SK-N-SH treated with all-trans-retinoic acid at 6 μM for 48 hours (cell line): ENCODE results near the gene S100A14.

ENCODE experiments used
- ATAC-seq: fragments of 200-7000 bp; cut with Tn5 transposase; 3 replicates; pipeline ENCODE4 v1.9.1; 2020; ENCODE audit warnings: mild to moderate bottlenecking, moderate library complexity
- ARNTL ChIP-seq: fragments of 450-650 bp; formaldehyde crosslinking; IDR thresholded peaks from 2 replicates; pipeline ENCODE4 v1.5.0; 2020; ENCODE audit warnings: low read depth, mild to moderate bottlenecking, moderate library complexity, borderline replicate concordance
- BACH2 ChIP-seq: fragments of 250-450 bp; sonication (Bioruptor Pico); IDR thresholded peaks from 2 replicates; pipeline ENCODE4 v1.9.0; 2021; ENCODE audit warnings: mild to moderate bottlenecking, borderline replicate concordance
- CSDC2 ChIP-seq: fragments of 250-450 bp; sonication (Bioruptor Pico); IDR thresholded peaks from 2 replicates; pipeline ENCODE4 v1.5.0; 2020; ENCODE audit warnings: mild to moderate bottlenecking, moderate library complexity
- ESRRG ChIP-seq: fragments of 250-450 bp; sonication (Bioruptor Pico); IDR thresholded peaks from 2 replicates; pipeline ENCODE4 v1.6.1; 2021; ENCODE audit warnings: mild to moderate bottlenecking
- GLIS3 ChIP-seq: fragments of 250-450 bp; sonication (Bioruptor Pico); IDR thresholded peaks from 2 replicates; pipeline ENCODE4 v1.5.0; 2020; ENCODE audit warnings: mild to moderate bottlenecking, moderate library complexity
- ISL1 ChIP-seq: fragments of 250-450 bp; sonication (Bioruptor Pico); IDR thresholded peaks from 2 replicates; pipeline ENCODE4 v2.1.2; 2022; ENCODE audit warnings: mild to moderate bottlenecking, moderate library complexity
- OSR1 ChIP-seq: fragments of 250-450 bp; sonication (Bioruptor Pico); IDR thresholded peaks from 2 replicates; pipeline ENCODE4 v1.8.0; 2022; ENCODE audit warnings: moderate library complexity, mild to moderate bottlenecking, inconsistent platforms
- PPARA ChIP-seq: fragments of 250-450 bp; sonication (Bioruptor Pico); IDR thresholded peaks from 2 replicates; pipeline ENCODE4 v1.5.0; 2020; ENCODE audit warnings: mild to moderate bottlenecking, borderline replicate concordance
- RARB ChIP-seq: fragments of 250-450 bp; sonication (Bioruptor Pico); IDR thresholded peaks from 2 replicates; pipeline ENCODE4 v1.8.0; 2021; ENCODE audit warnings: mild to moderate bottlenecking, moderate library complexity
- SNAI2 ChIP-seq: fragments of 250-450 bp; sonication (Bioruptor Pico); IDR thresholded peaks from 2 replicates; pipeline ENCODE4 v1.5.0; 2020; ENCODE audit warnings: mild to moderate bottlenecking, moderate library complexity
- TCF4 ChIP-seq: fragments of 250-450 bp; sonication (Bioruptor Pico); IDR thresholded peaks from 2 replicates; pipeline ENCODE4 v1.8.0; 2021; ENCODE audit warnings: mild to moderate bottlenecking, moderate library complexity, borderline replicate concordance
- TOX ChIP-seq: fragments of 250-450 bp; sonication (Bioruptor Pico); IDR thresholded peaks from 2 replicates; pipeline ENCODE4 v1.8.0; 2021; ENCODE audit warnings: mild to moderate bottlenecking, moderate library complexity, borderline replicate concordance
- ZC3H10 ChIP-seq: fragments of 250-450 bp; sonication (Bioruptor Pico); IDR thresholded peaks from 2 replicates; pipeline ENCODE4 v1.5.1; 2021; ENCODE audit warnings: mild to moderate bottlenecking, moderate library complexity
- ZFP3 ChIP-seq: fragments of 250-450 bp; sonication (Bioruptor Pico); IDR thresholded peaks from 2 replicates; pipeline ENCODE4 v1.5.0; 2020; ENCODE audit warnings: mild to moderate bottlenecking, moderate library complexity
- ZFP30 ChIP-seq: fragments of 450-650 bp; formaldehyde crosslinking; IDR thresholded peaks from 2 replicates; pipeline ENCODE4 v1.5.0; 2022; ENCODE audit warnings: mild to moderate bottlenecking, moderate library complexity
- ZNF565 ChIP-seq: fragments of 450-650 bp; formaldehyde crosslinking; conservative IDR thresholded peaks from 2 replicates; pipeline ENCODE4 v1.5.0; 2020; ENCODE audit warnings: low read depth, mild to moderate bottlenecking, moderate library complexity
- ZNF70 ChIP-seq: fragments of 450-650 bp; formaldehyde crosslinking; IDR thresholded peaks from 2 replicates; pipeline ENCODE4 v1.5.0; 2020; ENCODE audit warnings: mild to moderate bottlenecking, moderate library complexity
- ZNF8 ChIP-seq: fragments of 450-650 bp; formaldehyde crosslinking; IDR thresholded peaks from 2 replicates; pipeline ENCODE4 v1.5.0; 2020; ENCODE audit warnings: mild to moderate bottlenecking, moderate library complexity
- TF ChIP-seq, protein P1 (sequence below): fragments of 250-450 bp; sonication (Bioruptor Pico); IDR thresholded peaks from 2 replicates; pipeline ENCODE4 v1.5.1; 2021; ENCODE audit warnings: mild to moderate bottlenecking, moderate library complexity
- TF ChIP-seq, protein P2 (sequence below): fragments of 250-450 bp; sonication (Bioruptor Pico); IDR thresholded peaks from 2 replicates; pipeline ENCODE4 v1.5.1; 2020; ENCODE audit warnings: low read depth, mild to moderate bottlenecking, moderate library complexity
- TF ChIP-seq, protein P3 (sequence below): fragments of 250-450 bp; sonication (Bioruptor Pico); IDR thresholded peaks from 2 replicates; pipeline ENCODE4 v1.8.0; 2021; ENCODE audit warnings: low read depth, mild to moderate bottlenecking, moderate library complexity, borderline replicate concordance

The S100A14 gene

DNA sequence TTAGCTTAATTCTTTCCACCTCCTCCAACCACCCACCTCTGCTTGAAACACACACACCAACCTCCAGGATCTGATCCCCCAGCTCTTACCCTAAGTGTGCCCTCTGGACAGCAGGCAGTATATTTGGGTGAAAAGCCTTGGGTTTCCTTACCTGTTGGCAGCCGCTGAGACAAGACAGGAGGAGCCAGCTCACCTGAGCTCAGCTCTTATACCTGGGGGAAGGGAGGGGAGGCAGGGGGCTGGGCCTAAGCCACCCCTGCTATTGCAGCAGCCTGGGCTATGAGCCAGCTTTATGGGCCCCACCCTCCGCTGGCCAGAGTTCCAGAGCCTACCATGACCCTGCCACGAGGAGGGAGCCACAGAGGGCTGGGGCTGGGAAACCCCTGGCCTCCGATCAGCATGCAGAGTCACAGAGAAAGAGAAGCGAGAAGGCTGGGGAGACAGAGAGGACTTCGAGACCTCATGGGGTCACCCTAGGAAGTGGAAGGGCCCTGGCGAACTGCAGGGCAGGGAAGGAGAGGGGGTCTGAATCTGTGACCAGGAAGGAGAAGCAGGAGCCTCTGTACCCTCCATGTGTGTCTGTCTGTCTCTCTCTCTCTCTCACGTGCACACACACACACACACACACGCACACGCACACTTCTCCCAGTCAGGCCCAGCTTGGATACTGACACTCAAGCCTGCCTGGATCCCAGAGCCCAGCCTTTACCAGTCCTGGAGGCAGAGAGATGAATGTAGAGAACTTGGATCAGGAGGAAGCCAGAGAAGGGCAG lies at the start of gene S100A14:
Gene S100A14, minus strand, starts transcription at position 182 of the 773 bp plus-strand sequence. CDS start 467 bp downstream, outside the sequence.
- no peak for ATAC-seq
- TF ChIP-seq, protein P1, sequence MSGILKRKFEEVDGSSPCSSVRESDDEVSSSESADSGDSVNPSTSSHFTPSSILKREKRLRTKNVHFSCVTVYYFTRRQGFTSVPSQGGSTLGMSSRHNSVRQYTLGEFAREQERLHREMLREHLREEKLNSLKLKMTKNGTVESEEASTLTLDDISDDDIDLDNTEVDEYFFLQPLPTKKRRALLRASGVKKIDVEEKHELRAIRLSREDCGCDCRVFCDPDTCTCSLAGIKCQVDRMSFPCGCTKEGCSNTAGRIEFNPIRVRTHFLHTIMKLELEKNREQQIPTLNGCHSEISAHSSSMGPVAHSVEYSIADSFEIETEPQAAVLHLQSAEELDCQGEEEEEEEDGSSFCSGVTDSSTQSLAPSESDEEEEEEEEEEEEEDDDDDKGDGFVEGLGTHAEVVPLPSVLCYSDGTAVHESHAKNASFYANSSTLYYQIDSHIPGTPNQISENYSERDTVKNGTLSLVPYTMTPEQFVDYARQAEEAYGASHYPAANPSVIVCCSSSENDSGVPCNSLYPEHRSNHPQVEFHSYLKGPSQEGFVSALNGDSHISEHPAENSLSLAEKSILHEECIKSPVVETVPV: no peak
- no peak for TF ChIP-seq ZNF70
- TF ChIP-seq TCF4 (CRISPR knock-in tag): no peak
- no peak for TF ChIP-seq ARNTL
- no peak for TF ChIP-seq ISL1 (CRISPR knock-in tag)
- TF ChIP-seq ZNF8 (CRISPR knock-in tag): no peak
- no peak for TF ChIP-seq OSR1 (CRISPR knock-in tag)
- TF ChIP-seq ZFP30: no peak
- TF ChIP-seq RARB: no peak
- TF ChIP-seq TOX (CRISPR knock-in tag): no peak
- no peak for TF ChIP-seq BACH2 (CRISPR knock-in tag)
- TF ChIP-seq, protein P2, sequence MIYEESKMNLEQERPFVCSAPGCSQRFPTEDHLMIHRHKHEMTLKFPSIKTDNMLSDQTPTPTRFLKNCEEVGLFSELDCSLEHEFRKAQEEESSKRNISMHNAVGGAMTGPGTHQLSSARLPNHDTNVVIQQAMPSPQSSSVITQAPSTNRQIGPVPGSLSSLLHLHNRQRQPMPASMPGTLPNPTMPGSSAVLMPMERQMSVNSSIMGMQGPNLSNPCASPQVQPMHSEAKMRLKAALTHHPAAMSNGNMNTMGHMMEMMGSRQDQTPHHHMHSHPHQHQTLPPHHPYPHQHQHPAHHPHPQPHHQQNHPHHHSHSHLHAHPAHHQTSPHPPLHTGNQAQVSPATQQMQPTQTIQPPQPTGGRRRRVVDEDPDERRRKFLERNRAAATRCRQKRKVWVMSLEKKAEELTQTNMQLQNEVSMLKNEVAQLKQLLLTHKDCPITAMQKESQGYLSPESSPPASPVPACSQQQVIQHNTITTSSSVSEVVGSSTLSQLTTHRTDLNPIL (CRISPR knock-in tag): no peak
- no peak for TF ChIP-seq GLIS3 (CRISPR knock-in tag)
- no peak for TF ChIP-seq CSDC2 (CRISPR knock-in tag)
- no peak for TF ChIP-seq ZNF565 (CRISPR knock-in tag)
- TF ChIP-seq, protein P3, sequence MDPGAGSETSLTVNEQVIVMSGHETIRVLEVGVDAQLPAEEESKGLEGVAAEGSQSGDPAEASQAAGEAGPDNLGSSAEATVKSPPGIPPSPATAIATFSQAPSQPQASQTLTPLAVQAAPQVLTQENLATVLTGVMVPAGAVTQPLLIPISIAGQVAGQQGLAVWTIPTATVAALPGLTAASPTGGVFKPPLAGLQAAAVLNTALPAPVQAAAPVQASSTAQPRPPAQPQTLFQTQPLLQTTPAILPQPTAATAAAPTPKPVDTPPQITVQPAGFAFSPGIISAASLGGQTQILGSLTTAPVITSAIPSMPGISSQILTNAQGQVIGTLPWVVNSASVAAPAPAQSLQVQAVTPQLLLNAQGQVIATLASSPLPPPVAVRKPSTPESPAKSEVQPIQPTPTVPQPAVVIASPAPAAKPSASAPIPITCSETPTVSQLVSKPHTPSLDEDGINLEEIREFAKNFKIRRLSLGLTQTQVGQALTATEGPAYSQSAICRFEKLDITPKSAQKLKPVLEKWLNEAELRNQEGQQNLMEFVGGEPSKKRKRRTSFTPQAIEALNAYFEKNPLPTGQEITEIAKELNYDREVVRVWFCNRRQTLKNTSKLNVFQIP (CRISPR knock-in tag): no peak
- no peak for TF ChIP-seq ZC3H10 (CRISPR knock-in tag)
- TF ChIP-seq ZFP3 (CRISPR knock-in tag): no peak
- TF ChIP-seq SNAI2 (CRISPR knock-in tag): no peak
- no peak for TF ChIP-seq PPARA (CRISPR knock-in tag)

DNA sequence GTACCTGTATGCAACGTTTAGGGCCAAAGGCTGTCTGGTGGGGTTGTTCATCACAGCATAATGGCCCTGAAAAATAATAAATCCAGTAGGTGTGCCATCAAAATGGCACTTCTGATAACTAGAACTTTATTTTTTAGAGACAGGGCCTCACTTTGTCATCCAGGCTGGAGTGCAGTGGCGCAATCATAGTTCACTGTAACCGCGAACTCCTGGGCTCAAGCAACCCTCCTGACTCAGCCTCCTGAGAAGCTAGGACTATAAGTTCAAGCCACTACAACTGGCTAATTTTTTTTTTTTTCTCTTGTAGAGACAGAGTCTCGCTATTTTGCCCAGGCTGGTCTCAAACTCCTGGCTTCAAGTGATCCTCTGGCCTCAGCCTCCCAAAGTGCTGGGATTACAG lies 47.1 kb upstream of the S100A14 start:
- no peak for TF ChIP-seq ISL1 (CRISPR knock-in tag)

GRCh38 chr1:153662269-153662668 lies 46.1 kb upstream of the S100A14 start:
- no peak for TF ChIP-seq ISL1 (CRISPR knock-in tag)
- no peak for TF ChIP-seq ESRRG (CRISPR knock-in tag)
- TF ChIP-seq GLIS3 (CRISPR knock-in tag): no peak
- TF ChIP-seq, protein P2 (CRISPR knock-in tag): no peak
- TF ChIP-seq ZNF70: no peak
- no peak for TF ChIP-seq ZFP3 (CRISPR knock-in tag)
- no peak for TF ChIP-seq ZFP30
- TF ChIP-seq BACH2 (CRISPR knock-in tag): no peak
- TF ChIP-seq, protein P3 (CRISPR knock-in tag): no peak
- no peak for TF ChIP-seq OSR1 (CRISPR knock-in tag)
- no peak for TF ChIP-seq ARNTL
- no peak for TF ChIP-seq PPARA (CRISPR knock-in tag)
- no peak for TF ChIP-seq TOX (CRISPR knock-in tag)
- ATAC-seq: no peak

More for the DNA sequence above, 47.1 kb upstream of the S100A14 start:
- no peak for ATAC-seq
